Measurements from ENCODE around the gene DLGAP1.
"Not testable (repeated sequence)": the region's sequence is repeated elsewhere in the genome, so short reads cannot be mapped to it uniquely, and the experiment has no call there.

DLGAP1 gene

GRCh38 chr18:3706279-3707097 is 748.6 kb downstream of the DLGAP1 start:
- Histone ChIP-seq H3K27ac (no peak overlapping the region), H3K9me3 (no peaks in the 10 kb centered on the region), H3K36me3 (no peaks in the 10 kb centered on the region), H3K4me1 (ENCODE audit: control insufficient read depth in 1 of 2, insufficient read depth in 1 of 2, low read depth in 1 of 2, low read length in 1 of 2) (no peaks in the 10 kb centered on the region), H3K4me3 (ENCODE audit: low read depth in 1 of 2, low read length in 1 of 2) (no peak overlapping the region), H3K27me3 (peaks cover 8% of the 10 kb centered on the region)
- TF ChIP-seq CTCF (IDR thresholded peaks at IDR 0.05) = no peak

GRCh38 chr18:3704556-3705344 is 750.4 kb downstream of the DLGAP1 start:
- no peaks in the 10 kb centered on the region for H3K27me3 ChIP-seq
- no peaks in the 10 kb centered on the region for H3K9me3 ChIP-seq
- TF ChIP-seq CTCF (IDR thresholded peaks at IDR 0.05) = no peak
- no peak overlapping the region for H3K27ac ChIP-seq
- H3K36me3 ChIP-seq = no peaks in the 10 kb centered on the region
- no peak overlapping the region for H3K4me3 ChIP-seq (ENCODE audit: low read depth in 1 of 2, low read length in 1 of 2)
- H3K4me1 ChIP-seq (ENCODE audit: control insufficient read depth in 1 of 2, insufficient read depth in 1 of 2, low read depth in 1 of 2, low read length in 1 of 2) = peaks cover 5% of the 10 kb centered on the region in 2 experiments

DNA sequence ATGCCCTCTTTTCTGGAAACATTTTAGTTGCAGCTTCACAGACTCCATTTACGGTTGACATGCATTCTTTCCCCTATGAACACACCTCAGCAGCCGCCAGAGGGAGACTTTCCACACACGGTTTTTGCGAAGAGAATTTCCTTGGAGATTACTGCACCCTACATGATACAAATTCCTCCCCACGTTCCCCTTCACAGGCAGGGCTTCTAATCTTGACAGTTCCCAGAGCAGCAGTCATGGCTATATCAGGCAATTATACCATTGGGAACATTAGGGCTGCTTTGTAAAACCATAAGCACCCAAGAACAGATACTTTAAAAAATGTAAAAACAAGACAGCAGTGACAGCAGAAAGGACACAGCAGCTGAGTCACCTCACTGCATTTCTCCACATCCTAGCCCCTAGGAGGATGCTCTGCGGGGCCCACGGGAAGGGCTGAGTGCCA is 751.4 kb downstream of the DLGAP1 start:
- Histone ChIP-seq H3K27ac (no peak overlapping the region), H3K27me3 (no peaks in the 10 kb centered on the region), H3K36me3 (no peaks in the 10 kb centered on the region), H3K9me3 (no peaks in the 10 kb centered on the region), H3K4me3 (ENCODE audit: low read depth in 1 of 2, low read length in 1 of 2) (no peak overlapping the region), H3K4me1 (ENCODE audit: control insufficient read depth in 1 of 2, insufficient read depth in 1 of 2, low read depth in 1 of 2, low read length in 1 of 2) (peaks cover 9 to 12% of the 10 kb centered on the region in 2 experiments)
- no peak for TF ChIP-seq CTCF (IDR thresholded peaks at IDR 0.05)

- H3K9me3 ChIP-seq, H3K36me3 ChIP-seq, H3K27me3 ChIP-seq: not testable (repeated sequence)
- Histone ChIP-seq H3K4me1 (ENCODE audit: control insufficient read depth in 1 of 2, insufficient read depth in 1 of 2, low read depth in 1 of 2, low read length in 1 of 2) (peaks cover 9 to 12% of the 10 kb centered on the region in 2 experiments), H3K27ac (peak overlapping the region; percentile 85), H3K4me3 (ENCODE audit: low read depth in 1 of 2, low read length in 1 of 2) (peak overlapping the region; percentile 61 to 64)
These were observed 755.2 kb downstream of the DLGAP1 start for GRCh38 chr18:3699707-3700567.

DNA sequence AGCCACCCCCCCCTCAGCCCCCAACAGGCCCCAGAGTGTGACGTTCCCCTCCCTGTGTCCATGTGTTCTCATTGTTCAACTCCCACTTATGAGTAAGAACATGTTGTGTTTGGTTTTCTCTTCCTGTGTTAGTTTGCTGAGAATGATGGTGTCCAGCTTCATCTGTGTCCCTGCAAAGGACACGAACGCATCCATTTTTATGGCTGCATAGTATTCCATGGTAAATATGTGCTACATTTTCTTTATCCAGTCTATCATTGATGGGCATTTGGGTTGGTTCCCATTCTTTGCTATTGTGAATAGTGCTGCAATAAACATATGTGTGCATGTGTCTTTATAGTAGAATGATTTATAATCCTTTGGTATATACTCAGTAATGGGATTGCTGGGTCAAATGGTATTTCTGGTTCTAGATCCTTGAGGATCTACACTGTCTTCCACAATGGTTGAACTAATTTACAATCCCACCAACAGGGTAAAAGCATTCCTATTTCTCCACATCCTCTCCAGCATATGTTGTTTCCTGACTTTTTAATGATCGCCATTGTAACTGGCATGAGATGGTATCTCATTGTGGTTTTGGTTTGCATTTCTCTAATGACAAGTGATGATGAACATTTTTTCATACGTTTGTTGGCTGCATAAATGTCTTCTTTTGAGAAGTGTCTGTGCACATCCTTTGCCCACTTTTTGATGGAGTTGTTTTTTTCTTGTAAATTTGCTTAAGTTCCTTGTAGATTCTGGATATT is 760.9 kb downstream of the DLGAP1 start:
- H3K4me1 ChIP-seq (ENCODE audit: control insufficient read depth in 1 of 2, insufficient read depth in 1 of 2, low read depth in 1 of 2, low read length in 1 of 2); H3K27me3 ChIP-seq; H3K9me3 ChIP-seq; H3K36me3 ChIP-seq; H3K27ac ChIP-seq; H3K4me3 ChIP-seq (ENCODE audit: low read depth in 1 of 2, low read length in 1 of 2): not testable (repeated sequence)

- Histone ChIP-seq H3K4me1 (ENCODE audit: control insufficient read depth in 1 of 2, insufficient read depth in 1 of 2, low read depth in 1 of 2, low read length in 1 of 2) (no peaks in the 10 kb centered on the region), H3K27me3 (no peaks in the 10 kb centered on the region), H3K27ac (no peak overlapping the region), H3K36me3 (no peaks in the 10 kb centered on the region), H3K4me3 (ENCODE audit: low read depth in 1 of 2, low read length in 1 of 2) (no peak overlapping the region), H3K9me3 (no peaks in the 10 kb centered on the region)
- no peak for TF ChIP-seq CTCF (IDR thresholded peaks at IDR 0.05)
These were observed 761.7 kb downstream of the DLGAP1 start for GRCh38 chr18:3693410-3693809.

Measured in neutrophil (primary cell).